HL-60/S4 (cell line): ENCODE results near the gene HARBI1.

Source experiments
- in situ Hi-C: fragments of 300-500 bp; cut with MboI; formaldehyde crosslinking; loops from 2 replicates; pipeline ENCODE4 v1.14.3; 2022; ENCODE audit warnings: low sequenced_read_pairs

Gene HARBI1

DNA sequence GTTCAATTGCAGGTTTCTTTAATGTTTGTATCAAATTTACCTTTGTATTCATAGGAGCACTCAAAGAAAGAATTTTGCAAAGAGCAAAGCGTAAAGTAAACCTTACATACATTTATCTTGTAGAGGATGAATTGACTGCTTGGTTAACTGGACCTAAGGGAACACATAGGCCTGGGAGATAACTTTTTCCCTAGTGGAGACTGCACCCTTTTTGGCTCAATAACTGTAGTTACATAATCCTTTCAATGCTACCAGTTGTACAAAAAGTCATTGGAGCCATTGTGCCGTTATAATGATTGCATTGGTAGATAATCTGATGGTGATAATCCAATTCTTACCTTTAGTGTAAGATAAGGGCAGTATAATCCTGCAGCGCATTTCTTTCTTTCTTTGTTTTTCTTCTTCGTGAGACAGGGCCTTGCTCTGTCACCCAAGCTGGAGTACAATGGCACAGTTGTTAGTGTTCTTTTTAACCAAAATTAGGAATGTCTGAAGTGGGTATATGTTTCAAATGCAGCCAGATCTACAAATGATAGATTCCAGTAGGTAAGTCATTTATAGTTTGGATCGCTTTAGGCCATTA is 18.6 kb upstream of the HARBI1 start:
- in situ Hi-C loops = no loop called here

DNA sequence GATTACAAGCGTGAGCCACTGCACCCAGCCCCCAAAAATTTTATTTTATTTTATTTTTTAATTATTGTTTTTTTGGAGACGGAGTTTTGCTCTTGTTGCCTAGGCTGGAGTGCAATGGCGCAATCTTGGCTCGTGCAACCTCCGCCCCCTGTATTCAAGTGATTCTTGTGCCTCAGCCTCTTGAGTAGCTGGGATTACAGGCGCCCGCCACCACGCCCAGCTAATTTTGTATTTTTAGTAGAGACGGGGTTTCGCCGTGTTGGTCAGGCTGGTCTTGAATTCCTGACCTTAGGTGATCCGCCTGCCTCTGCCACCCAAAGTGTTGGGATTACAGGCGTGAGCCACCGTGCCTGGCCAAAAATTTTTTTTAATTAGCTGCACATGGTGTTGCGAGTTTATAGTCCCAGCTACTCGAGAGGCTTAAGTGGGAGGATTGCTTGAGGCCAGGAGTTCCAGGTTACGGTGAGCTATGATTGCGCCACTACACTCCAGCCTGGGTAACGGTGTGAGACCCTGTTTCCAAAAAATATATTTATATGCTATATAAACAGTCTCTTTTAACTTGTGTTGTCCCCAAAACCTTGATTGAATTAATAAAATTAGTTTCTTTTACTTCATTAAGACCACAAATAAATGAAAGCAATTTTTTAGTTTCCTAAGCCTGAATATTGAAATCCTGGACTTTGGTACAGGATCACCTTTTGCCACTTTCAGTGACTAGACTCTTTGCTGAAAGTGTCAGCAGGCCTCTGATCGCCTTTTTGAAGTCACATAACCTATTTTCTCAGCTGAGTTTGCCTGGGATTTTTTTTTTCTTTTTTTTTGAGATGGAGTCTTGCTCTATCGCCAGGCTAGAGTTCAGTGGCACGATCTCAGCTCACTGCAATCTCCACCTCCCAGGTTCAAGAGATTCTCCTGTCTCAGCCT is 16.5 kb upstream of the HARBI1 start:
- in situ Hi-C loops = no loop called here

DNA sequence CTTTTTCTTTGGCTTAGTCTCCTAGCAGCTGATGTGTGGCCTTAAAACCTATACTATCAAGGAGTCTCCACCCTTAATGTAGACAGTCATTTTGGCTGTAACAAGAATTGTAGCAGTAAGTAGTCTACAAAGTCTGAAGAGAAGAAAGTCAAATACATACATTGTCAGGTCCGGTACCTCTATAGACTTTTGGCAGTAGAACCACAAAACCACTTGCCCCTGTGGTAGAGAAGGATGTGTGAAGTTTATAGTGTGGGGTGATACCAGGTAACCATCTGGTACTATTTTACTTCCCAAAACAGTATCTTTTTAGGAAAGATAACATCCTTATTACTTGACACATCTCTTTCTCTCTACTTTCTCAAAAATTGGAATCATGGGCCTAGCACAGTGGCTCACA is 15.5 kb upstream of the HARBI1 start:
- in situ Hi-C loops = no loop called here

DNA sequence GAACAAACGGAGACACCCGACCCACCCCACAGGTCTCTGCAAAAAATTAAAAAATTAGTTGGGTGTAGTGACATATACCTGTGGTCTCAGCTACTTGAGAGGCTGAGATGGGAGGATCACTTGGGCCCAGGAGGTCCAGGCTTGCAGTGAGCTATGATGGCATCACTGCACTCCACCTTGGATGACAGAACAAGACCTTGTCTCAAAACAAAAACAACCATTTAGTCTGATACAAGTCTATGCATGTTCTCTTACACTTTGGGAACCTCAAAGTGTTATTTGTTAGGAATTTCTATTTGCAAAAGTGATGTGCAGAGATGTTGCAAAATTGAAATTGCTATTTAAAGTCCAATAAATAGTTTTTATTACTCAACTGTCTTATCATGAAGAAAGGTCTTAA is 14.6 kb upstream of the HARBI1 start:
- in situ Hi-C loops = no loop called here

DNA sequence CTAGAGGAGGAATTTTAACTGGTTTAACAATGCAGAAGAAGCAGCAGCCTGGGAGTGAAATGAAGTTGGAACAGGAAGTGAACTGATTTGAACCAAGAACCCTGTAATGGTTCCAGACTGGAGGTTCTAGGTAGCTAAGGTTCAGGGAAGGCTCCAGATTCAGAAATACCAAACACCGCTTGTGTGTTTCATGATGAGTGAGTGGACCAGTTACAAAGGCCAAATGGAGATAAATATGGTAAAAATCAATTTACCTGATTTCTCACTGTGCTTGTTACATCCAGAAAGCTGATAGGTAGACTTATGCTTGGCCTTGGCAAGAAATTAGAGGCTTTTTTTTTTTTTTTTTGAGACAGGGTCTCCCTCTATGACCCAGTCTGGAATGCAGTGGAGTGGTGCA is 13.2 kb upstream of the HARBI1 start:
- in situ Hi-C loops = no loop called here

DNA sequence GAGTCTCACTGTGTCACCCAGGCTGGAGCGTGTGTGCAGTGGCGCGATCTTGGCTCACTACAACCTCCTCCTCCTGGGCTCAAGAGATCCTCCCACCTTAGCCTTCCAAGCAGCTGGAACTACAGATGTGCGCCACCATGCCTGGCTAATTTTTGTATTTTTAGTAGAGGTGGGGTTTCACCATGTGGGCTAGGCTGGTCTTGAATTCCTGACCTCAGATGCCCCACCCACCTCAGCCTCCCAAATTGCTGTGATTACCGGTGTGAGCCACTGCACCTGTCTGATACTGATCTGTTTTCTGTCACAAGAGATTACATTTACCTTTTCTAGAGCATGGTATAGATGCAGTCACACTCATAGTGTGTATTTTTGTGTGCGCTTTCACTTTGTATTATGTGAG is 11.9 kb upstream of the HARBI1 start:
- in situ Hi-C loops = no loop called here

DNA sequence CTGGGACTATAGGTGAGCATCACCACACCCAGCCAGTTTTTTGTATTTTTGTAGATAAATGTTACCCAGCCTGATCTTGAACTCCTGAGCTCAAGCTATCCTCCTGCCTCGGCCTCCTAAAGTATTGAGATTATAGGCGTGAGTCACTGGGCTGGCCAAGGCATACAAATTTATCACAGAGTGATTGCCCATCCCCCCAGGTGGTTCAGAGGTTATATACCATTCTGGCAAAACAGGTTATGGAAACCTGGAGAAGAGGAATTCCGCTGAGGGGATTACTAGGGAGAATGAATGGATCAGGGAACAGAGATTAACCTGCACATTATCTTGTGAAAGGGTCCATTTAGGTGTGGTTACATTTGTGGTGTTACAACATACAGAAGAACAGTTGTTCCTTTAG is 8.4 kb upstream of the HARBI1 start:
- in situ Hi-C loops = no loop called here

GRCh38 chr11:46618837-46619236 is 1.8 kb upstream of the HARBI1 start:
- in situ Hi-C loops = no loop called here

DNA sequence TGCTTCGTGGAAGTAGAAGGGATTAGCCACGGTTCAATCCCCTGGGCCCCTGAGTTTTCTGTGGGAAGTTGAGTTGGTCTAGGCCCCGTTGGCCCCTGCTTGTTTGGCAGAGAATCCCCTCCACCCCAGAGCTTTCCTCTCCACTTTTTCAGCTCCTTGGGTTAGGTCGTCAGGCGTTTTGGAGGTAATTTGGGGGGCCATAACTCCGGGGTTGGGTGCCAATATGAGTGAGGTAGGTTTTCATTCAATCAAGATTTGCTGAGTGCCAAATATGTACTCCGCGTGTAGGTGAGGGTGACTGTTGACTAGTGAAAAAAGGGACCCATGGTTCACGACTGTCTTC is 916 bp upstream of the HARBI1 start:
- in situ Hi-C loops = no loop called here

GRCh38 chr11:46616551-46617133 is 385 bp downstream of the HARBI1 start:
- in situ Hi-C loops = no loop called here

DNA sequence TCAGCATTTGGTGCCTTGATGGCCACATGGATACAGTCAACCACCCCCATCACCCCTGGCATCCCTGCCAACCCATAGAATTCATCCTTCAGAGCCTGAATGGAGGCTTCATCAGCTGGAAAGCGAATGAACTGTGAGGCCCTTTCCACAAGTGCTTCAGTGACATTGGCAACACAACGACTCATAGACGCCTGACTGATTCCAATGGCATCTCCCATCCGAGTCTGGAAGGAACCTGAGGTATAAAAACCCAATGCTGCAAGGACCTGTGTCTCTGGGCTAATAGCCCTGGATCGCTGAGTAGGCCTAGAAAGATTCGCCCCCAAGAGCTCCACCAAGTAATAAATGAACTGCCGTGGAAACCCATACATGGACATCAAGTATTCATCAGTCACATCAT is 1.3 kb downstream of the HARBI1 start:
- in situ Hi-C loops = no loop called here

- in situ Hi-C loops = no loop called here
These were observed 4.7 kb downstream of the HARBI1 start for GRCh38 chr11:46612326-46612725.

DNA sequence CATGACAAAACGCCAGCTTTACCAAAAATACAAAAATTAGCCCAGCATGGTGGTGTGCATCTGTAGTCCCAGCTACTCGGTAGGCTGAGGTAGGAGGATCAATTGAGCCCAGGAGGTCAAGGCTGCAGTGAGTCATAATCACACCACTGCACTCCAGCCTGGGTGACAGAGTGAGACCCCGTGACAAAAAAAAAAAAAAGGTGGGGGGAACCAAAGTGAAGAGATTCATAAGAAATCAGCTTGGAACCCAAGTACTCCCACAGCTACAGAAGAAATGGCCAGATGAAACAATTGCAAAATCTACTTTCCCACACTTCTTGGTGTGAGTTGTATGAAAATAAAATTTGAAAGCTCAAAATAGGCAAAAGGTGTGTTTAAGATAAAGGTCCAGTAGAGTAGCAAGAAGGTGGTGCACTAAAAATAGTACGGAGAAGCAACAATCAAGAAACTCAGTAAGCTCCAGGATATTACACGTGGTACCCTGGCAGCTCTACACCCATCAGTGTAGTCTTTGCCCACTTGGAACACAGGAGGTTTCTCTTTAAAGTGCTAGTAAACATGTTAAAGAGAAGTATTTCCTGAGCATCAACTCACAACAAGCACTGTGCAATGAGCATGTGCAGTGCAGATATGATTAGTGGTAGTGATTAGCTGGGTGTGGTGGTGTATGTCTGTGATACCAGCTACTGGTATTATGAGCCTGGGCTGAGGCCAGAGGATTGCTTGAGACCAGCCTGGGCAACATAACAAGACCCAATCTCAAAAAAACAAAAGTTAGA is 5.3 kb downstream of the HARBI1 start:
- in situ Hi-C loops = no loop called here

DNA sequence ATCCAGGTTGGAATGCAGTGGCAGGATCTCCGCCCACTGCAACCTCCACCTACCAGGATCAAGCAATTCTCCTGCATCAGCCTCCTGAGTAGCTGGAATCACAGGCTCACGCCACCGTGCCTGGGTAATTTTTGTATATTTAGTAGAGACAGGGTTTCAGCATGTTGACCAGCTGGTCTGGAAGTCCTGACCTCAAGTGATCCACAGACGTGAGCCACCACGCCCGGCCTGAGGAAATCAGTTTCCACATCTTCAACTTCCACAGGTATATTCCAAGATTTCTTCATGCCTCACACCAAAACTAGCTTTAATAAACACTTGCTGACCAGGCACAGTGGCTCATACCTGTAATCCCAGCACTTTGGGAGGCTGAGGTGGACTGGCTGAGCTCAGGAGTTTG is 7.6 kb downstream of the HARBI1 start:
- in situ Hi-C loops = no loop called here

DNA sequence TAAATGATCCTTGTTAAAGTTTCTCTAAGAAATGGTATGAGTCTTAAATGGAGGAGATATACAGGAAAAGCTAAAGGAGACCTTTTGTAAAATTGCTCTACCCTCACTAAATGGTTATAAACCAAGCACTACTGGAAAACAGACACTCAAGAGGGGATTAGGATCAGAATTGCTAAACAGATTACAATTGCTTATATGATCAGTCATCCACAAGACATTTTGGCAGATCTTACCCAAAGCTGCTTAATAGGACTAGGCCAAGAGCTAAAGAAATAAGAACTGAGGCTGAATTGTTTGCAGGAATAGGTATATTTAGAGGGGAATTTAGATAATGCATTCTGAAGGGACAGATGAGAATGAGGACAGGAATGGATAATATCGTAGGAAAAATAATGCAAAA is 9.5 kb downstream of the HARBI1 start:
- in situ Hi-C loops = no loop called here

- in situ Hi-C loops = no loop called here
These were observed 12.2 kb downstream of the HARBI1 start for GRCh38 chr11:46604796-46605195.

- in situ Hi-C loops = no loop called here
These were observed 13.2 kb downstream of the HARBI1 start for GRCh38 chr11:46603704-46604308.

- in situ Hi-C loops = no loop called here
These were observed 15.9 kb downstream of the HARBI1 start for GRCh38 chr11:46601129-46601528.

DNA sequence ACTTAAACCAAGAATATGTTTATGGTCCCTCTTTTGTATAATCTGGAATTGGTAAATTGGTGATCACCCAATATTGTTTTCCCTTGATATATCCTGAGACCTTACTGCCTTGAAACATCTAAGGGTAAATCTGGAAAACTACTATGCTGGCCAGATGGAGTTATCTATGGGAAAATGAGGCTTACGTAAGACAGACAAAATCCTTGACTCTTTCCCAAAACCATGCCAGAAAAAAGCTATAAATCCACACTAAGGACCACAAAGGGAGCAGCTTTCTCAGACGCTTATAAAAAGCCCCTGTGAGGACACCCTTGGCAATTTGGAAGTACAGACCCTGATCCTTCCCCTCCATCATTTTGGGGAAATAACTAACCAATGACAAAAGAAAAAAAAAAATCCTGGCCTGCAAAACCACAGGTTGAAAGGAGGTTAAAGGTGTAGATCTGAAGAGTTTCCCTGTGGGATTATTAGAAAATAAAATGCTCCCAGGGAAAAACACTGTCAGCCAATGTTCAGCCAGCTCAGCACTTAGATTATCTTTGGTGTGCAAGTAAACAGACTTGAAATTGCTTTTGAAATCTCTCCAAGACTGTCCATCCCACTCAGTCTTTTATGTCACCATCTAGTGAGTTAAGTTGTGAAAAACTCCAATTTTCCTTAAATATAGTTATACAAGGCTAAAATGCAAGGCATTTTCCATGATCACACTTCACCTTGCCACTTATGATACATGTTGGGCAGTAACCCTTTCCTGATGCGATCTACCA is 16.6 kb downstream of the HARBI1 start:
- in situ Hi-C loops = no loop called here
